Measurements from ENCODE around the gene AATK.

DNA sequence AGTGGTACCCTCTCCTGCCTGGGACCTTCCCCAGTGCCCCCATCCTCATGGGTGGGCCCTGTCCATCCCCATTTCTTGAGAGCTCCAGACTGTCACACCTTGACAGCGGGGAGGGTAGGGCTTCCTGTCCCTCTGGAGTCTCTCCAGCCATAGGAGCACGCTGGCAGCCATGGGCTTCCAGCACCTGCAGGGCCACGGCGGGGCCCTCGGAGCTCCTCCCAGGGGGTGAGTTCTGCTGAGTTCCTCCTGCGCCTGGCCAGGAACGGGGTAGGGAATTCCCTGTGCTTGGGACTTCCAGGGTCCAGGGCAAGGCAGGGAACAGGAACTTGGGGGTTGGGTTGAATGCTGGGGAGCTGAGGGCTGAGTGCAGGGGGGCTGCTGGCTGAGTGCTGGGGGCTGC, 23.0 kb upstream of the AATK start:
- TF ChIP-seq EZH2 (IDR thresholded peaks at IDR 0.05; ENCODE audit: borderline replicate concordance) = no peak
- TF ChIP-seq, protein P1, sequence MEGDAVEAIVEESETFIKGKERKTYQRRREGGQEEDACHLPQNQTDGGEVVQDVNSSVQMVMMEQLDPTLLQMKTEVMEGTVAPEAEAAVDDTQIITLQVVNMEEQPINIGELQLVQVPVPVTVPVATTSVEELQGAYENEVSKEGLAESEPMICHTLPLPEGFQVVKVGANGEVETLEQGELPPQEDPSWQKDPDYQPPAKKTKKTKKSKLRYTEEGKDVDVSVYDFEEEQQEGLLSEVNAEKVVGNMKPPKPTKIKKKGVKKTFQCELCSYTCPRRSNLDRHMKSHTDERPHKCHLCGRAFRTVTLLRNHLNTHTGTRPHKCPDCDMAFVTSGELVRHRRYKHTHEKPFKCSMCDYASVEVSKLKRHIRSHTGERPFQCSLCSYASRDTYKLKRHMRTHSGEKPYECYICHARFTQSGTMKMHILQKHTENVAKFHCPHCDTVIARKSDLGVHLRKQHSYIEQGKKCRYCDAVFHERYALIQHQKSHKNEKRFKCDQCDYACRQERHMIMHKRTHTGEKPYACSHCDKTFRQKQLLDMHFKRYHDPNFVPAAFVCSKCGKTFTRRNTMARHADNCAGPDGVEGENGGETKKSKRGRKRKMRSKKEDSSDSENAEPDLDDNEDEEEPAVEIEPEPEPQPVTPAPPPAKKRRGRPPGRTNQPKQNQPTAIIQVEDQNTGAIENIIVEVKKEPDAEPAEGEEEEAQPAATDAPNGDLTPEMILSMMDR (IDR thresholded peaks at IDR 0.05; ENCODE audit: poor library complexity) = no peak

All from hepatocyte (in vitro differentiated cells).